GM06990 (cell line): ENCODE data around the gene PTPN6.

Experiments used
- DNase-seq: peaks from one replicate; pipeline ENCODE4 v3.0.0-alpha.2; 2011; ENCODE audit not compliant: insufficient read length; ENCODE audit errors: extremely low read depth
- H3K27me3 ChIP-seq: replicated peaks from 2 replicates; pipeline ENCODE4 v1.6.0; 2011; ENCODE audit warnings: low read length; ENCODE audit not compliant: control insufficient read depth, insufficient read depth
- H3K36me3 ChIP-seq: 2 replicates; pipeline ENCODE4 v1.5.1; 2011; ENCODE audit warnings: low read length; ENCODE audit not compliant: control insufficient read depth, insufficient read depth
- H3K4me3 ChIP-seq: replicated peaks from 2 replicates; pipeline ENCODE4 v1.5.1; 2011; ENCODE audit warnings: low read depth, mild to moderate bottlenecking, control low read depth, low read length
- CTCF ChIP-seq: IDR thresholded peaks from 2 replicates; pipeline ENCODE4 v1.5.1; 2011; ENCODE audit warnings: low read length, control low read depth, mild to moderate bottlenecking, inconsistent platforms; ENCODE audit not compliant: insufficient read depth, poor library complexity, severe bottlenecking

Gene PTPN6

GRCh38 chr12:6998715-6999451 lies 47.7 kb downstream of the PTPN6 start:
- H3K36me3 ChIP-seq, result peaks cover 6% of the 10 kb centered on the region
- H3K4me3 ChIP-seq, result no peak overlapping the region
- no peak for DNase-seq
- no peak for TF ChIP-seq CTCF
- no peaks in the 10 kb centered on the region for H3K27me3 ChIP-seq

- no peaks in the 10 kb centered on the region for H3K27me3 ChIP-seq
- H3K36me3 ChIP-seq, result peaks cover 3% of the 10 kb centered on the region
- TF ChIP-seq CTCF, result no peak
- no peak overlapping the region for H3K4me3 ChIP-seq
- DNase-seq, result no peak
Observed at GRCh38 chr12:7001921-7002591, 50.9 kb downstream of the PTPN6 start.

GRCh38 chr12:7004287-7004803 lies 53.2 kb downstream of the PTPN6 start:
- peaks cover 3% of the 10 kb centered on the region for H3K36me3 ChIP-seq
- no peaks in the 10 kb centered on the region for H3K27me3 ChIP-seq
- no peak overlapping the region for H3K4me3 ChIP-seq
- DNase-seq, result no peak
- TF ChIP-seq CTCF, result no peak

GRCh38 chr12:7004840-7005239 lies 53.7 kb downstream of the PTPN6 start:
- Histone ChIP-seq H3K36me3 (peaks cover 3% of the 10 kb centered on the region), H3K4me3 (no peak overlapping the region), H3K27me3 (no peaks in the 10 kb centered on the region)
- no peak for TF ChIP-seq CTCF
- no peak for DNase-seq

GRCh38 chr12:7005311-7005710 lies 54.2 kb downstream of the PTPN6 start:
- Histone ChIP-seq H3K27me3 (no peaks in the 10 kb centered on the region), H3K36me3 (peaks cover 3% of the 10 kb centered on the region), H3K4me3 (no peak overlapping the region)
- DNase-seq, result no peak
- no peak for TF ChIP-seq CTCF
